Measurements from ENCODE around the gene TET2.

The TET2 gene

DNA sequence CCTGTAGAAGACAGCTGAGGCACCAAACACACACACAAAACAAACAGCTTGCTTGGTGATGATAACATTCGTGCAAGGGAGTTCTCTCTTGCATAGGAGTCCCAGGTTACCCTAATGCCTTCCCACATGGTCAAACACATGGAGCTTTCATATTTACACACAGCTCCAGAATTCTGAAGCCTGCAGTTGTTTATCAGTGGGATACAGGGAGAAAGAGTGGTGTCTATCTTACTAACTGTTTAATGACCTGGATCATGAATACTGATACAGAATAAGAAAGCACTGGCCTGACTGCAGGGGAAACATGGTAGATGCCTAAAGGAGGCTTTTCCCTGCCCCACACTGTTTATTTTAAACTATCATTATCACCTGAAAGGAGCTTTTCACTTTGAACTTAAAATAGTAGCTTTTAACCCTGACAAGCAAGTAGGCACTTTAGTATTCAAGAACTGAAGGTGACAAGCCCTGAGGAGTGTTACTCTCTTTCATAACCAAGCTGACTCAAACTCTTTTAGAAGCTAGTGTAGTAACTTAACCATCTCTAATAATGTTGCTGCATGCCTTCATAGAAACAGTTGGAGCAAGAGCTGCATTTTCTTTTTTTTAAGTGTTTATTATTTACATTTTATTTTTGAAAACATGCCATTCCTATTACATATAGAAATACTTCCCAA lies 15.6 kb downstream of the TET2 start:
- H3K27ac ChIP-seq, result no peak overlapping the region
- TF ChIP-seq ZFX (IDR thresholded peaks at IDR 0.05), result no peak
- no peak for TF ChIP-seq CTCF (conservative IDR thresholded peaks at IDR 0.05)

- TF ChIP-seq ZFX (IDR thresholded peaks at IDR 0.05) (no peak), CTCF (conservative IDR thresholded peaks at IDR 0.05) (no peak)
- H3K27ac ChIP-seq, result no peak overlapping the region
Observed at GRCh38 chr4:105164548-105164947, 17.9 kb downstream of the TET2 start.

DNA sequence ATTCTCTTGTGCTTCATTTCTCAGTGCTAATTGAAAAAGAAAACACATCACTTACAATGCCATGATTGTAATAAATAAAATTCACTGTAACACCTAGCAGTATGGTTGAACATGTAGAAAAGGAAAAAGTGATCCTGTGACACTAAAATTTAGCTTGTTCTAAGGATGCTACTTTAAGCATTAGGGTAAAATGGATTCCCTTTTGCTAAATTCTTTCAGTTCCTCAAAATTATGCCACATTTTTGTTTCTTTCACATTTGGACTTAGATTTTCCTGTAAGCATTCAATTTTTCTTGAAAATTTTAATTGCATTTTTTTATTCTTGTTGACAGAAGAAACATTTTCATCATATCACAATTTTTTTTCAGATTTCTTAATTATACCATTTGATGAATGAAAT lies 19.4 kb downstream of the TET2 start:
- H3K27ac ChIP-seq, result no peak overlapping the region
- TF ChIP-seq CTCF (conservative IDR thresholded peaks at IDR 0.05) (no peak), ZFX (IDR thresholded peaks at IDR 0.05) (no peak)

DNA sequence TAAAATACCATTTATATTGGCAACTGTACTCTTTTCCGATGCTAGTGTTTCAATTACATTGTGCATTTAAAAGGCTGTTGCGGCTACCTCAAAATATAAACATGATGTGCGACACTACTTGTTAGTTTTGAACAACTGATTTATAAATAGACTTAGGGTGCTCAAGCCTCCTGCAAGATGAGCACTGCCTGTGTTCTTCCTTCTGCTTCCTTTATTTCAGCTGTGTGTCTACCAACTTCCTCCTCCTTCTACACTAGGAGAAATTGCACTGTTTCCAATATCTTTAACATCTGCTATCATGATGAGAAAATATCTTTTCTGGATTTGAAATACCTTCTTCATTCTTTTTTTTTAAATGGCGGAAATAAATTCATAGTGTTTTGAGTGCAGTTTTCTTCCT lies 24.0 kb downstream of the TET2 start:
- no peak for TF ChIP-seq ZFX (IDR thresholded peaks at IDR 0.05)
- no peak for TF ChIP-seq CTCF (conservative IDR thresholded peaks at IDR 0.05)

DNA sequence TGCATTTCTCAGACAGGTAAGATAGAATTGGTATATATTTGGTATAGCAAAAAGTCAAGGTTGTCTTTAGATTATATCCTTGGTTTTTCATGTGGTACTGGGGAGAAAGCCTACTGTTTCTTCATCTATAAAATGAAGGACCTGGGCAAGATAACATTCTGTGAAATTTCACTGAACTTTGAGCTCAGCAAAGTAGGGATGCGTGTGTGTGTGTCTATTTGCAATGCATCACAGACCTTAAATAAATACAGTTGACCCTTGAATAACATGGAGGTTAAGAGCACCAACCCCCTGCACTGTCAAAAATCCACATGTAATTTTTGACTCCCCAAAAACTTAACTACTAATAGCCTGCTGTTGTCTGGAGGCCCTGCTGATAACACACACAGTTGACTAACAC lies 25.2 kb downstream of the TET2 start:
- no peak for TF ChIP-seq ZFX (IDR thresholded peaks at IDR 0.05)
- TF ChIP-seq CTCF (conservative IDR thresholded peaks at IDR 0.05), result no peak
- no peak overlapping the region for H3K27ac ChIP-seq

More for the DNA sequence above, 24.0 kb downstream of the TET2 start:
- no peak overlapping the region for H3K27ac ChIP-seq

- no peak for TF ChIP-seq CTCF (conservative IDR thresholded peaks at IDR 0.05)
- TF ChIP-seq ZFX (IDR thresholded peaks at IDR 0.05), result no peak
- H3K27ac ChIP-seq, result no peak overlapping the region
Observed at GRCh38 chr4:105174098-105174497, 27.4 kb downstream of the TET2 start.

- no peak for TF ChIP-seq CTCF (conservative IDR thresholded peaks at IDR 0.05)
- no peak for TF ChIP-seq ZFX (IDR thresholded peaks at IDR 0.05)
- no peak overlapping the region for H3K27ac ChIP-seq
Observed at GRCh38 chr4:105179539-105180401, 33.1 kb downstream of the TET2 start.

All from C4-2B (cell line).